ENCODE measurements around the gene PCDH15.

PCDH15 gene

DNA sequence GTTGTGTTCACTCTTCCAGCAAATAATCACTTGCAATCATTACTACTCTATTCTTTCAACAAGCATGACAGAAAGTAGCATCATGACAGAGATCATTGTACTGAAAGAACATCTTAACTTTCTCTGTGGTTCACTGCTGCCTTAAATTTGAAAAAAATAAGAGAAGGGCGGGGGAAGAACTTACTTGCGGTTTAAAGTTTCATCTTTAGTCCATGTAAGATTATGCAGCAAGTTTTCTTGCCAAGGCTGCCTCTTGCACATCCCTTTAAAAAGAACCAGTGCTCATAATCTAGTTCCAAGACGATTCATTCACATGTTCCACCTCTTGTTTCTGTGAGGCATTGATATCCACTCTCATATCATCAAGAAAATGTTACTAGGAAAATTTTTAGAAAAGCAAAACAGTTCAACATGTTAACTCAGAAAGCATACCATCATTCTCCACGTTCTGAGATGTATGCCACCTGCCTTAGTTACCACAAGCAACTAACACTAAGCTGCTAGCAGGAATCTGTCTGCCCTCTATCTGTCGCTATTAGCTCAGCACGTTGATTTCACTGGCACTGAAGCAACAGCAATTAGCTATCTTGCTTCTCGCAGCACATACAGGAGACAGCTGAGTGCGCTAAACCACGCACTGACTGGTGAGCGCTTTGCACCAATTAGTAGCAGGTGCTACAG lies at the start of gene PCDH15:
TSS of gene PCDH15 (minus strand) at position 491 of the 681 bp plus-strand sequence. CDS start 136,969 bp downstream, outside the sequence.
- H3F3A ChIP-seq (ENCODE audit: insufficient read depth): no peaks in the 10 kb centered on the region
- no peak within 1 kb of the TSS for H3K9ac ChIP-seq (ENCODE audit: low read length)
- H3K4me2 ChIP-seq (ENCODE audit: low read depth, low read length, poor library complexity, severe bottlenecking): no peak within 1 kb of the TSS
- H2AFZ ChIP-seq (ENCODE audit: low read depth, low read length, severe bottlenecking): no peak within 1 kb of the TSS
- no peaks in the 10 kb centered on the region for H3K36me3 ChIP-seq (ENCODE audit: low read length)
- H4K20me1 ChIP-seq (ENCODE audit: low read depth, low read length): no peaks in the 10 kb centered on the region
- no peaks in the 10 kb centered on the region for H3K79me2 ChIP-seq (ENCODE audit: insufficient read depth, low read length)
- no peaks in the 10 kb centered on the region for H3K9me2 ChIP-seq (replicated peaks; ENCODE audit: insufficient read depth, low read length)
- no peak within 1 kb of the TSS for H3K4me3 ChIP-seq (ENCODE audit: insufficient read depth, low read length, poor library complexity, severe bottlenecking)
- no peaks in the 10 kb centered on the region for H3K27me3 ChIP-seq (ENCODE audit: low read length)
- H3K9me3 ChIP-seq (ENCODE audit: insufficient read depth, low read length): no peaks in the 10 kb centered on the region
- no peak within 1 kb of the TSS for H3K27ac ChIP-seq (ENCODE audit: low read depth, low read length)
- no peak for TF ChIP-seq EZH2phosphoT487 (conservative IDR thresholded peaks at IDR 0.05; ENCODE audit: low read length)
- TF ChIP-seq, protein P1, sequence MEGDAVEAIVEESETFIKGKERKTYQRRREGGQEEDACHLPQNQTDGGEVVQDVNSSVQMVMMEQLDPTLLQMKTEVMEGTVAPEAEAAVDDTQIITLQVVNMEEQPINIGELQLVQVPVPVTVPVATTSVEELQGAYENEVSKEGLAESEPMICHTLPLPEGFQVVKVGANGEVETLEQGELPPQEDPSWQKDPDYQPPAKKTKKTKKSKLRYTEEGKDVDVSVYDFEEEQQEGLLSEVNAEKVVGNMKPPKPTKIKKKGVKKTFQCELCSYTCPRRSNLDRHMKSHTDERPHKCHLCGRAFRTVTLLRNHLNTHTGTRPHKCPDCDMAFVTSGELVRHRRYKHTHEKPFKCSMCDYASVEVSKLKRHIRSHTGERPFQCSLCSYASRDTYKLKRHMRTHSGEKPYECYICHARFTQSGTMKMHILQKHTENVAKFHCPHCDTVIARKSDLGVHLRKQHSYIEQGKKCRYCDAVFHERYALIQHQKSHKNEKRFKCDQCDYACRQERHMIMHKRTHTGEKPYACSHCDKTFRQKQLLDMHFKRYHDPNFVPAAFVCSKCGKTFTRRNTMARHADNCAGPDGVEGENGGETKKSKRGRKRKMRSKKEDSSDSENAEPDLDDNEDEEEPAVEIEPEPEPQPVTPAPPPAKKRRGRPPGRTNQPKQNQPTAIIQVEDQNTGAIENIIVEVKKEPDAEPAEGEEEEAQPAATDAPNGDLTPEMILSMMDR (IDR thresholded peaks at IDR 0.05; ENCODE audit: insufficient read depth, low read length, poor library complexity, severe bottlenecking): no peak

GRCh38 chr10:54843932-54844331 lies 42.9 kb upstream of the PCDH15 start:
- Histone ChIP-seq H3K79me2 (ENCODE audit: insufficient read depth, low read length) (no peaks in the 10 kb centered on the region), H3K27ac (ENCODE audit: low read depth, low read length) (no peak overlapping the region), H3K9me2 (replicated peaks; ENCODE audit: insufficient read depth, low read length) (no peaks in the 10 kb centered on the region), H2AFZ (ENCODE audit: low read depth, low read length, severe bottlenecking) (no peak overlapping the region), H3K4me3 (ENCODE audit: insufficient read depth, low read length, poor library complexity, severe bottlenecking) (no peak overlapping the region), H3K9me3 (ENCODE audit: insufficient read depth, low read length) (no peaks in the 10 kb centered on the region), H3K9ac (ENCODE audit: low read length) (no peak overlapping the region), H3F3A (ENCODE audit: insufficient read depth) (no peaks in the 10 kb centered on the region), H3K36me3 (ENCODE audit: low read length) (no peaks in the 10 kb centered on the region), H3K27me3 (ENCODE audit: low read length) (no peaks in the 10 kb centered on the region), H3K4me2 (ENCODE audit: low read depth, low read length, poor library complexity, severe bottlenecking) (no peak overlapping the region), H4K20me1 (ENCODE audit: low read depth, low read length) (no peaks in the 10 kb centered on the region)
- TF ChIP-seq, protein P1 (IDR thresholded peaks at IDR 0.05; ENCODE audit: insufficient read depth, low read length, poor library complexity, severe bottlenecking): no peak
- no peak for TF ChIP-seq EZH2phosphoT487 (conservative IDR thresholded peaks at IDR 0.05; ENCODE audit: low read length)

GRCh38 chr10:54843085-54843646 lies 42.1 kb upstream of the PCDH15 start:
- H3K4me2 ChIP-seq (ENCODE audit: low read depth, low read length, poor library complexity, severe bottlenecking): no peak overlapping the region
- H2AFZ ChIP-seq (ENCODE audit: low read depth, low read length, severe bottlenecking): no peak overlapping the region
- H3K9me3 ChIP-seq (ENCODE audit: insufficient read depth, low read length): no peaks in the 10 kb centered on the region
- no peaks in the 10 kb centered on the region for H3F3A ChIP-seq (ENCODE audit: insufficient read depth)
- no peak overlapping the region for H3K9ac ChIP-seq (ENCODE audit: low read length)
- no peaks in the 10 kb centered on the region for H3K27me3 ChIP-seq (ENCODE audit: low read length)
- H4K20me1 ChIP-seq (ENCODE audit: low read depth, low read length): no peaks in the 10 kb centered on the region
- no peak overlapping the region for H3K4me3 ChIP-seq (ENCODE audit: insufficient read depth, low read length, poor library complexity, severe bottlenecking)
- no peaks in the 10 kb centered on the region for H3K36me3 ChIP-seq (ENCODE audit: low read length)
- TF ChIP-seq, protein P1 (IDR thresholded peaks at IDR 0.05; ENCODE audit: insufficient read depth, low read length, poor library complexity, severe bottlenecking): no peak
- TF ChIP-seq EZH2phosphoT487 (conservative IDR thresholded peaks at IDR 0.05; ENCODE audit: low read length): no peak
- no peak overlapping the region for H3K27ac ChIP-seq (ENCODE audit: low read depth, low read length)
- no peaks in the 10 kb centered on the region for H3K79me2 ChIP-seq (ENCODE audit: insufficient read depth, low read length)
- no peaks in the 10 kb centered on the region for H3K9me2 ChIP-seq (replicated peaks; ENCODE audit: insufficient read depth, low read length)
